NCI-H510A treated with DMSO at 0.1 percent for 48 hours (cell line): Measurements from ENCODE around the gene CFAP161.
A peak's percentile ranks its signal among the peaks of the same experiment; 100 is the strongest.
"Not testable (repeated sequence)": the region's sequence is repeated elsewhere in the genome, so short reads cannot be mapped to it uniquely, and the experiment has no call there.

Experiments
- DNase-seq: peaks from one replicate; lab custom pipeline; 2025; lab: John Stamatoyannopoulos, UW

CFAP161 gene

GRCh38 chr15:81107889-81108288 is 26.2 kb upstream of the CFAP161 start:
- DNase-seq, result no peak

DNA sequence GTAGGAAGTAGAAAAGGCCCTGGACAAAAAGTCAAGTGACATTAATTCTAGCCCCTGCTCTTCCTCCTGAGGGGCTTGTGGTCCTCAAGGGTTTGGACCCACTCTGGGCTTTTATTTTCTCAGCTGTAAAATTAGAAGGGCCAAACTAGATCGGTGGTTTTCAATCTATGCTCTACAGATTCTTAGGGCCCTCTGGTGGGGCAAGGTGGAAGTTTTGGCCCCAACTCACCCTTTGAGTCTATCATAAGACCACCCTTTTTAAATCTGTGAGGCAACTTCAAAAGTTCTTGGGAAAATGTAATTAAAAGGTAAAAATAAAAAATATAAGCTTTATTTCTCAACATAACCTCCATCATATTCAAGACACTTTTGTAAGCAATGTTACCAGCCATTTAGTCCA is 25.6 kb upstream of the CFAP161 start:
- no peak for DNase-seq

GRCh38 chr15:81111018-81111417 is 23.1 kb upstream of the CFAP161 start:
- no peak for DNase-seq

GRCh38 chr15:81111510-81112470 is 22.3 kb upstream of the CFAP161 start:
- DNase-seq, result no peak

GRCh38 chr15:81113204-81113657 is 20.8 kb upstream of the CFAP161 start:
- peak; percentile 47 for DNase-seq

DNA sequence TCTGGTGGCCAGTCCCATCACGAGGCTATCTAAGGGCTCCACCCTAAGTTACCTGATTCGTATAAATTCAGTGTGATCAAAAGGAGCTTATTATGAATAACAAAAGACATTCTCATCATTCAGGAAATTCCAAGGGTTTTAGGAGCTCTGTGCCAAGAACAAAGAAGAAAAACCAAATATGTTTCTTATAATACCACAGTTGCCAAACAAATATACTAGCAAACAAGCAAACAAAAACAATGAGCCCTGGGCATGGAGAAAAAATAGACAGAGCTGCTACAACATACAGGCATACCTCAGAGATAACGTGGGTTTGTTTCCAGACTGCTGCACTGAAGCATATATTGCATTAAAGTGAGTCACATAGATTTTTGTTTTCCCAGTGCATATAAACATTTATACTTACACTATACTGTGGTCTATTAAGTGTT is 20.2 kb upstream of the CFAP161 start:
- no peak for DNase-seq

DNA sequence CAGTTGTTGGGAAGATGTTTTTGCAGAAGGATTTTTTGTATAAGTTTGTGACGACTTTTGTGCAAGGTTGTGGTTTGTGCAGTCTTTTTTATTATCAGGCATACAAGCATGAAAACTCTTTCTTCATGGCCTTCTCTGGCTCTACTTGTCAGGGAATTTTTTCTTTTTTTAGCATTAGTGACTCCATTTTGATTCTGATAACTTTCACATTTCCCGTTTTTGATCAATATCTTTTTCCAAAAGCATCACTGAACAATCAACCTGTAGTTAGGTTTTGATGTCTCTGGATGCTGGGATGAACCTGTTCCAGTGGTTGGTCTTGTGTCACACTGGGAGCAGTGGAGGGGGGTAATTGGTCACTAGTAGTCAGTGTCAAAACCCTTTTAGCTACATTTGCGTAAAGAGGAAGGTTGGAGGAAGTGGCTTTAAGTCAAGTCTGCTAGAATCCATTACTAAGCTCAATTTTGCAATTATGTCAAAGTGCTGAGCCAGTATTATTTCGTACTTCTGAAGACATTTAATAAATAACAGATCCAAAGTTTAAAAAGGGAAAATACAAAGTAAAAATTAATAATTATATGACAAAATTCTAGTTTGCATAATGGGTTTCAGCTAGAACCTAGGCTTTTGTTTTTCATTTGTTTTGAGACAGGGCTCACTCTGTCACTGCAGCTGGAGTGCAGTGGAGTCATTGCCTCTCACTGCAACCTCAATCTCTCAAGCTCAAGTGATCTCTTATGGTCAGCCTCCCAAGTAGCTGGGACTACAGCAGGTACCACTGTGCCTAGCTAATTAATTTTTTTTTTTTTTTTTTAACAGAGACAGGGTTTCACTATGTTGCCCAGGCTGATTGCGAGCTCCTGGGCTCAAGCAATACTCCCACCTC is 18.8 kb upstream of the CFAP161 start:
- no peak for DNase-seq

DNA sequence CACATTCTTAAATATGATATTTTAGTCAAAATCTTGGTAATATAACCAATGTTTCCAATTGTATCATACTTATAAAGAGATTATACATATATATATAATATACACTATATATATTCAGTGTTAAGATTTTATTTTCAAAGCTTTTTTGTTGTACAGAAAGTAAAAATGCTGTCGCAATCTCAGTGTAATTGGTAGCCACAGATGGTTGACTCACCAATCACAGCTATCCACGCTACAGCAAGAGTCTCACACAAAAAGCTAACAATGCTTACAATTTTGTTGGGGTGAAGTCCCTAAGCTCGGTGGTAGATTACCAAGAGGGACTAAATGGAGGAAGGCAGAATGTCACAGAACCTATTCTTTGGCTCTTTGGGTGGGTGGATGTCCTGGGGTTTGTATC is 16.9 kb upstream of the CFAP161 start:
- no peak for DNase-seq

DNA sequence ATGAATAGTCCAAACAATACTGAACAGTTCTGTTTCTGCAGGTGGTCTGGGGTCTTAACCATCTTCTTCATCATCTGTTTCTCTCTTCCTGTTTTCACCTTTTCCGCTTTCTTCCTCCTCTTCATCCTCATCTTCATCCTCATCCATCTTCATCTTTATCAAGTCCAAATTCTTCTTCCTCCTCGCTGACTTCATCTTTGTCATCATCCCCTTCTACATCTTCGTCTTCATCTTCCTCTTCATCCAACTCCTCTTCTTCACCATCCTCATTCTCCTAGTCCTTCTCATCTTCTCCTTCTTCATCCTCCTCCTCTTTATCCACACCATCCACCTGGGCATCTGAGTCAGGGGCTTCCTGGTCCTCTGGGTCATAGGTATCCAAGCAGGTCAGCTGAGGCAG is 16.5 kb upstream of the CFAP161 start:
- DNase-seq, result no peak

- DNase-seq, result no peak
Observed at GRCh38 chr15:81118361-81118760, 15.7 kb upstream of the CFAP161 start.

GRCh38 chr15:81120069-81120468 is 14.0 kb upstream of the CFAP161 start:
- DNase-seq, result no peak

- DNase-seq, result no peak
Observed at GRCh38 chr15:81126892-81127291, 7.2 kb upstream of the CFAP161 start.

- not testable (repeated sequence) for DNase-seq
Observed at GRCh38 chr15:81141478-81141877, 7.4 kb downstream of the CFAP161 start.

DNA sequence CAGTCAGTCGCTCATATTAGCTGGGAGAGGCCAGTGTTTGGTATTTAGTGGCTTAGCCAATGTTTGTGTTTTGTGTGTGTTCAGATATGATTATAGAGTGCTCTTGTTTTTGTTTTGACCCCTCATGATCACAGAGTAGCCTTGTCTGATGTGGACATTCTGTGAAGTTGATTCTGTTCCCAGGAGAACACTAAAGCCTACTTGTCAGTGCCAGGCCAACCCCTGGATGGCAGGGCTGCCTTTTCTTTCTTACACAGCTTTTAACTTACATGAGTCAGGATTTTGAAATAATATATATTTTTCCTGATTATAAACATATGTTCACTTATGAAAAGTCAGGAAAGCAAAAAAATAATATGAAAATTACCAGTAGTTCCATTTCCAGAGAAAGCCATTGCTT is 11.9 kb downstream of the CFAP161 start:
- DNase-seq, result no peak

DNA sequence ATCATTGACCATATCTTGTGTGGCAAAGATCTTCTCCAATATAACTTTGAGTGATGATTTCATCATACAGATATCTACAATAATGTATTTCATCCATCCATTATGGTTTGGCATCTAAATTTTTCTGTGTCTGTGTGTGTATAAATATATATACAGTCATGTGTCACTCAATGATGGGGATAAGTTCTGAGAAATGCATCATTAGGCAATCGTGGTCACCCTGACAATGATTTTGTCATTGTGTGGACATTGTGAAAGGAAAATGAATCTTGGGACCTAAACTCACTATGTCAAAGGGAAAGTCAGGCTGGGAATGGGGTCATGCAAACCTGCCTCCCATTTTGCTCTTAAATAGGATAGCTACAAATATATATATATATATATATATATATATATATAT is 12.4 kb downstream of the CFAP161 start:
- no peak for DNase-seq

GRCh38 chr15:81151389-81151788 is 17.3 kb downstream of the CFAP161 start:
- no peak for DNase-seq

DNA sequence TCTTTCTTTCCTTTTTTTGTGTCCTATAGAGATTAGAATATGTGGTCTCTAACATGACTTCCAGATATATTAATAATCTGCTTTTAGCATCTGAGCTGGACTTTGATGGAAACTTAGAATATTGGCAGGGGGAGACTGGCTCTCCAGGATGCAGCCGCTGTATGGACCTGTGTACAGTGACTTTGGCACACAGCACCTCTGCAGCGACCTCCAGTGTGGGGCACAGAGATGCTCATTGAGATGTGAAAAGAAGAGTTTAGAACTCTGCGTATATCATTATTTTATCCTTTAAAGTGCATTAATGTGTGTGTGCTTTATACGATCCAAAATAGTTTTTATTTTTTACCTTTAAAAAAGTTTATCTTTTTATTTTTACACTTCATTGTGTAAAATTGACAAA is 18.3 kb downstream of the CFAP161 start:
- no peak for DNase-seq

- no peak for DNase-seq
Observed at GRCh38 chr15:81152799-81153198, 18.7 kb downstream of the CFAP161 start.

GRCh38 chr15:81155375-81156218 is 21.5 kb downstream of the CFAP161 start:
- peak; percentile 12 for DNase-seq

- DNase-seq, result no peak
Observed at GRCh38 chr15:81156324-81156723, 22.3 kb downstream of the CFAP161 start.

GRCh38 chr15:81157195-81157938 is 23.3 kb downstream of the CFAP161 start:
- DNase-seq, result no peak
